H9 (cell line): ENCODE measurements around the gene GPHA2. TPM values are rescaled to one million over a fixed set of nuclear protein-coding genes. Genes with fewer than 3 reads are reported as not detected.

Experiments
- DNase-seq: peaks from one replicate; pipeline ENCODE4 v3.0.0-alpha.2; 2017
- H2AFZ ChIP-seq: one replicate; pipeline ENCODE4 v1.6.1; 2013; ENCODE audit warnings: mild to moderate bottlenecking, low read length, control low read depth, moderate library complexity
- H2AK5ac ChIP-seq: 2 replicates; pipeline ENCODE4 v1.6.1; 2013; ENCODE audit warnings: low read length, control low read depth, mixed read lengths; ENCODE audit not compliant: insufficient read length
- H2BK120ac ChIP-seq: one replicate; pipeline ENCODE4 v1.6.1; 2013; ENCODE audit warnings: low read depth, mild to moderate bottlenecking, low read length, control low read depth, inconsistent platforms; ENCODE audit not compliant: poor library complexity, severe bottlenecking
- H2BK12ac ChIP-seq: 2 replicates; pipeline ENCODE4 v1.6.1; 2013; ENCODE audit warnings: low read length, control low read depth, mixed read lengths, low read depth; ENCODE audit not compliant: insufficient read length
- H2BK15ac ChIP-seq: 2 replicates; pipeline ENCODE4 v1.6.1; 2013; ENCODE audit warnings: low read depth, low read length, control low read depth
- H2BK20ac ChIP-seq: one replicate; pipeline ENCODE4 v1.6.1; 2013; ENCODE audit warnings: low read depth, mild to moderate bottlenecking, low read length, control low read depth, inconsistent platforms; ENCODE audit not compliant: poor library complexity, severe bottlenecking
- H2BK5ac ChIP-seq: 2 replicates; pipeline ENCODE4 v1.6.1; 2013; ENCODE audit warnings: low read length, control low read depth, mixed read lengths; ENCODE audit not compliant: insufficient read length
- H3K14ac ChIP-seq: 2 replicates; pipeline ENCODE4 v1.6.1; 2013; ENCODE audit warnings: low read length, control low read depth; ENCODE audit not compliant: insufficient read depth
- H3K18ac ChIP-seq: 2 replicates; pipeline ENCODE4 v1.6.1; 2013; ENCODE audit warnings: low read depth, mild to moderate bottlenecking, mixed read lengths, low read length, control low read depth; ENCODE audit not compliant: insufficient read length
- H3K23ac ChIP-seq: 2 replicates; pipeline ENCODE4 v1.6.1; 2013; ENCODE audit warnings: low read length, control low read depth, mixed read lengths, low read depth; ENCODE audit not compliant: insufficient read length
- H3K23me2 ChIP-seq: 2 replicates; pipeline ENCODE4 v1.6.1; 2013; ENCODE audit warnings: low read depth, mild to moderate bottlenecking, mixed read lengths, low read length, control low read depth; ENCODE audit not compliant: insufficient read length, poor library complexity, severe bottlenecking
- H3K27ac ChIP-seq: 2 replicates; pipeline ENCODE4 v1.5.1; 2013; ENCODE audit warnings: low read length, control low read depth, mixed read lengths, low read depth; ENCODE audit not compliant: insufficient read length
- H3K27me3 ChIP-seq: 2 replicates; pipeline ENCODE4 v1.6.1; 2013; ENCODE audit warnings: low read length, control low read depth, inconsistent platforms; ENCODE audit not compliant: insufficient read depth
- H3K4ac ChIP-seq: 2 replicates; pipeline ENCODE4 v1.6.1; 2013; ENCODE audit warnings: low read depth, mild to moderate bottlenecking, control low read depth, inconsistent platforms, low read length, moderate library complexity
- H3K4me1 ChIP-seq: 2 replicates; pipeline ENCODE4 v1.6.1; 2013; ENCODE audit warnings: low read length, control low read depth, inconsistent platforms; ENCODE audit not compliant: insufficient read depth
- H3K4me2 ChIP-seq: 2 replicates; pipeline ENCODE4 v1.6.1; 2013; ENCODE audit warnings: low read length, control low read depth, mixed read lengths; ENCODE audit not compliant: insufficient read length, insufficient read depth
- H3K56ac ChIP-seq: 2 replicates; pipeline ENCODE4 v1.6.1; 2013; ENCODE audit warnings: low read depth, mild to moderate bottlenecking, mixed read lengths, low read length, control low read depth; ENCODE audit not compliant: insufficient read length
- H3K79me1 ChIP-seq: 2 replicates; pipeline ENCODE4 v1.6.1; 2013; ENCODE audit warnings: low read depth, mild to moderate bottlenecking, moderate library complexity, low read length, control low read depth, inconsistent platforms; ENCODE audit not compliant: insufficient read depth, poor library complexity, severe bottlenecking
- H3K79me2 ChIP-seq: 2 replicates; pipeline ENCODE4 v1.6.1; 2013; ENCODE audit warnings: low read length, control low read depth, inconsistent platforms; ENCODE audit not compliant: insufficient read depth
- H3K9ac ChIP-seq: 2 replicates; pipeline ENCODE4 v1.6.1; 2013; ENCODE audit warnings: low read length, control low read depth, mixed read lengths; ENCODE audit not compliant: insufficient read length; ENCODE audit errors: extremely low read depth
- H3K9me3 ChIP-seq: one replicate; pipeline ENCODE4 v1.6.1; 2013; ENCODE audit warnings: low read depth, low read length, inconsistent platforms; ENCODE audit not compliant: control insufficient read depth
- H3T11ph ChIP-seq: one replicate; pipeline ENCODE4 v1.6.1; 2013; ENCODE audit warnings: mild to moderate bottlenecking, low read length, control low read depth, inconsistent platforms
- H4K20me1 ChIP-seq: one replicate; pipeline ENCODE4 v1.6.1; 2013; ENCODE audit not compliant: control insufficient read depth, insufficient read length, insufficient read depth
- H4K5ac ChIP-seq: 2 replicates; pipeline ENCODE4 v1.6.1; 2013; ENCODE audit warnings: low read depth, mild to moderate bottlenecking, mixed read lengths, low read length, control low read depth; ENCODE audit not compliant: insufficient read length
- H4K8ac ChIP-seq: replicated peaks from 2 replicates; pipeline ENCODE4 v1.6.1; 2013; ENCODE audit warnings: low read length, control low read depth, mixed read lengths, low read depth; ENCODE audit not compliant: insufficient read length
- H4K91ac ChIP-seq: 2 replicates; pipeline ENCODE4 v1.6.1; 2013; ENCODE audit warnings: low read depth, mild to moderate bottlenecking, moderate library complexity, mixed read lengths, low read length, control low read depth; ENCODE audit not compliant: insufficient read length
- H3K27ac Mint-ChIP-seq, 3 experiments: 2 replicates in 2 of 3; 3 replicates in 1 of 3; pipeline ENCODE4 v1.8.0; 2020 to 2021; ENCODE audit warnings: mixed read lengths in 3 of 3, mild to moderate bottlenecking in 1 of 3, moderate library complexity in 1 of 3
- H3K27me3 Mint-ChIP-seq: 2 replicates; pipeline ENCODE4 v1.8.0; 2021; ENCODE audit warnings: low read depth, mild to moderate bottlenecking, moderate library complexity, mixed read lengths
- H3K36me3 Mint-ChIP-seq, 3 experiments: 2 replicates in 2 of 3; 3 replicates in 1 of 3; pipeline ENCODE4 v1.8.0; 2020 to 2021; ENCODE audit warnings: low read depth in 3 of 3, mixed read lengths in 3 of 3; ENCODE audit not compliant: insufficient read depth in 1 of 3
- H3K4me1 Mint-ChIP-seq, 2 experiments: 2 replicates each; pipeline ENCODE4 v1.8.0; 2020; ENCODE audit warnings: mixed read lengths in 2 of 2
- H3K4me3 Mint-ChIP-seq, 2 experiments: 2 replicates in 1 of 2; 3 replicates in 1 of 2; pipeline ENCODE4 v1.8.0; 2020 to 2021; ENCODE audit warnings: mild to moderate bottlenecking in 2 of 2, mixed read lengths in 2 of 2, moderate library complexity in 1 of 2
- H3K9me3 Mint-ChIP-seq, 2 experiments: 2 replicates in 1 of 2; 3 replicates in 1 of 2; pipeline ENCODE4 v1.8.0; 2020; ENCODE audit warnings: mild to moderate bottlenecking in 2 of 2, mixed read lengths in 2 of 2, moderate library complexity in 1 of 2
- WGBS: extraction: QIAGEN DNeasy Blood & Tissue Kit; methylation state at CpG from one replicate; pipeline ENCODE4 v1.1.7; 2013; ENCODE audit warnings: missing lambda C conversion rate, low lambda C conversion rate, mixed read lengths; ENCODE audit not compliant: insufficient read length; ENCODE audit errors: extremely low coverage; 5-methylcytosine and 5-hydroxymethylcytosine counted together
- total RNA-seq: library from RNA; stranded (reverse); gene quantifications from 2 replicates; pipeline ENCODE4 v1.2.1, GENCODE V29; 2021
- TF ChIP-seq, protein P1 (sequence below): fragments of 200-600 bp; sonication (generic); conservative IDR thresholded peaks from 3 replicates; pipeline ENCODE4 v1.8.0; 2021; ENCODE audit warnings: antibody characterized with exemption, mild to moderate bottlenecking

Gene GPHA2
- total RNA-seq, 1 experiment from 2014 or later, result 2.1 TPM

GRCh38 chr11:64892411-64892831, 43.3 kb downstream of the GPHA2 start:
- no CpG with 5 or more reads among the region's 11 CpGs for WGBS
- no peaks in the 10 kb centered on the region; a peak in 1 of 5 replicates for H3K9me3 Mint-ChIP-seq

More at GRCh38 chr11:64892411-64892831, 43.3 kb downstream of the GPHA2 start:
- no peak overlapping the region for H2AK5ac ChIP-seq
- H3K79me1 ChIP-seq, result no peaks in the 10 kb centered on the region
- no peak overlapping the region for H3T11ph ChIP-seq
- H4K5ac ChIP-seq, result no peak overlapping the region
- no peak overlapping the region; the same call in 1 of the 2 replicates for H3K14ac ChIP-seq
- H3K36me3 Mint-ChIP-seq, result peaks cover 0 to 6% (median 0%) of the 10 kb centered on the region in 3 experiments; a peak in 3 of 7 replicates
- H3K18ac ChIP-seq, result no peak overlapping the region
- peaks cover 4% of the 10 kb centered on the region for H3K23me2 ChIP-seq
- H2BK12ac ChIP-seq, result no peak overlapping the region
- no peak overlapping the region for H3K27ac ChIP-seq
- H2BK5ac ChIP-seq, result no peak overlapping the region
- no peak overlapping the region for H4K8ac ChIP-seq
- H2BK120ac ChIP-seq, result no peak overlapping the region
- H3K4me1 ChIP-seq, result no peaks in the 10 kb centered on the region
- peaks cover 4% of the 10 kb centered on the region for H4K20me1 ChIP-seq
- no peak overlapping the region for H4K91ac ChIP-seq
- H3K9ac ChIP-seq, result no peak overlapping the region
- no peak overlapping the region for H2BK20ac ChIP-seq
- H3K56ac ChIP-seq, result no peak overlapping the region
- H3K23ac ChIP-seq, result no peak overlapping the region
- no peaks in the 10 kb centered on the region for H3K9me3 ChIP-seq
- peaks cover 9 to 23% of the 10 kb centered on the region in 2 experiments for H3K4me1 Mint-ChIP-seq
- H3K79me2 ChIP-seq, result no peaks in the 10 kb centered on the region
- H3K4me3 Mint-ChIP-seq, result 0 out of 5 replicates have a peak overlapping the region, but pooled peaks of 1 of the 2 experiments have one; percentile 15
- no peaks in the 10 kb centered on the region for H3K27me3 ChIP-seq
- no peak overlapping the region for H2BK15ac ChIP-seq
- H3K4me2 ChIP-seq, result no peak overlapping the region
- peak overlapping the region in 1 of 3 experiments; percentile 85; a peak in 2 of 7 replicates for H3K27ac Mint-ChIP-seq
- H3K4ac ChIP-seq, result no peak overlapping the region
- H3K27me3 Mint-ChIP-seq, result no peaks in the 10 kb centered on the region
- no peak for DNase-seq
- TF ChIP-seq, protein P1, sequence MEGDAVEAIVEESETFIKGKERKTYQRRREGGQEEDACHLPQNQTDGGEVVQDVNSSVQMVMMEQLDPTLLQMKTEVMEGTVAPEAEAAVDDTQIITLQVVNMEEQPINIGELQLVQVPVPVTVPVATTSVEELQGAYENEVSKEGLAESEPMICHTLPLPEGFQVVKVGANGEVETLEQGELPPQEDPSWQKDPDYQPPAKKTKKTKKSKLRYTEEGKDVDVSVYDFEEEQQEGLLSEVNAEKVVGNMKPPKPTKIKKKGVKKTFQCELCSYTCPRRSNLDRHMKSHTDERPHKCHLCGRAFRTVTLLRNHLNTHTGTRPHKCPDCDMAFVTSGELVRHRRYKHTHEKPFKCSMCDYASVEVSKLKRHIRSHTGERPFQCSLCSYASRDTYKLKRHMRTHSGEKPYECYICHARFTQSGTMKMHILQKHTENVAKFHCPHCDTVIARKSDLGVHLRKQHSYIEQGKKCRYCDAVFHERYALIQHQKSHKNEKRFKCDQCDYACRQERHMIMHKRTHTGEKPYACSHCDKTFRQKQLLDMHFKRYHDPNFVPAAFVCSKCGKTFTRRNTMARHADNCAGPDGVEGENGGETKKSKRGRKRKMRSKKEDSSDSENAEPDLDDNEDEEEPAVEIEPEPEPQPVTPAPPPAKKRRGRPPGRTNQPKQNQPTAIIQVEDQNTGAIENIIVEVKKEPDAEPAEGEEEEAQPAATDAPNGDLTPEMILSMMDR, result no peak
- H2AFZ ChIP-seq, result no peak overlapping the region
